ENCODE data around the gene GLTPD2. TPM values are rescaled to one million over a fixed set of nuclear protein-coding genes. Genes with fewer than 3 reads are reported as not detected.

GLTPD2 gene
- total RNA-seq, 1 donor from 2014 or later = not detected

DNA sequence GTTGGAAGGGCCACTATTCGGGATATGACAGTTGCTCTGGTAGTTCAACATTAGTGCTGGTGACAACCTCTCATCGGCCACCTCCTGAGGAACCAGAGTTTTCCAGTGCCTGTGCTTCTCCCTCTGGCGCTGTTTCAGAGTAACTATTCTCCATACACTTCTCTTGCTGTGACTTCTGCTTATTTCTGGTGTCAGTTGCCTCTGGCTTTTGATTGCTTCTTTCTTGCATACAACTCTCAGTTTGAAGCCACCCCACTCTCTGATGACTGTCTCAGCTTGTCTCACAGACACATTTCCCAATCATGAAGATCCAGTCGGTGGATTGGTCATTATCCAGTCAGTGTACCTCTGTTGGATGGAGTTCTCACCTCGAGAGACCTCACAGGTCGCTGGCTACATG lies 20.5 kb upstream of the GLTPD2 start:
- no peaks in the 10 kb centered on the region for H3K4me1 ChIP-seq
- H3K27ac ChIP-seq = no peak overlapping the region
- TF ChIP-seq POLR2A (IDR thresholded peaks at IDR 0.05) (no peak), POLR2AphosphoS5 (IDR thresholded peaks at IDR 0.05; ENCODE audit: insufficient read depth in 1 of 2, low read depth in 1 of 2) (no peak)
- TF ChIP-seq, protein P1, sequence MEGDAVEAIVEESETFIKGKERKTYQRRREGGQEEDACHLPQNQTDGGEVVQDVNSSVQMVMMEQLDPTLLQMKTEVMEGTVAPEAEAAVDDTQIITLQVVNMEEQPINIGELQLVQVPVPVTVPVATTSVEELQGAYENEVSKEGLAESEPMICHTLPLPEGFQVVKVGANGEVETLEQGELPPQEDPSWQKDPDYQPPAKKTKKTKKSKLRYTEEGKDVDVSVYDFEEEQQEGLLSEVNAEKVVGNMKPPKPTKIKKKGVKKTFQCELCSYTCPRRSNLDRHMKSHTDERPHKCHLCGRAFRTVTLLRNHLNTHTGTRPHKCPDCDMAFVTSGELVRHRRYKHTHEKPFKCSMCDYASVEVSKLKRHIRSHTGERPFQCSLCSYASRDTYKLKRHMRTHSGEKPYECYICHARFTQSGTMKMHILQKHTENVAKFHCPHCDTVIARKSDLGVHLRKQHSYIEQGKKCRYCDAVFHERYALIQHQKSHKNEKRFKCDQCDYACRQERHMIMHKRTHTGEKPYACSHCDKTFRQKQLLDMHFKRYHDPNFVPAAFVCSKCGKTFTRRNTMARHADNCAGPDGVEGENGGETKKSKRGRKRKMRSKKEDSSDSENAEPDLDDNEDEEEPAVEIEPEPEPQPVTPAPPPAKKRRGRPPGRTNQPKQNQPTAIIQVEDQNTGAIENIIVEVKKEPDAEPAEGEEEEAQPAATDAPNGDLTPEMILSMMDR (IDR thresholded peaks at IDR 0.05) = no peak
- H3K9me3 ChIP-seq = no peaks in the 10 kb centered on the region
- intact Hi-C loops (cut with DNase I) = no loop called here
- no peak for DNase-seq (ENCODE audit: extremely low spot score in 2 of 2)
- H3K36me3 ChIP-seq = no peaks in the 10 kb centered on the region
- H3K4me3 ChIP-seq = no peak overlapping the region
- no peaks in the 10 kb centered on the region for H3K27me3 ChIP-seq

DNA sequence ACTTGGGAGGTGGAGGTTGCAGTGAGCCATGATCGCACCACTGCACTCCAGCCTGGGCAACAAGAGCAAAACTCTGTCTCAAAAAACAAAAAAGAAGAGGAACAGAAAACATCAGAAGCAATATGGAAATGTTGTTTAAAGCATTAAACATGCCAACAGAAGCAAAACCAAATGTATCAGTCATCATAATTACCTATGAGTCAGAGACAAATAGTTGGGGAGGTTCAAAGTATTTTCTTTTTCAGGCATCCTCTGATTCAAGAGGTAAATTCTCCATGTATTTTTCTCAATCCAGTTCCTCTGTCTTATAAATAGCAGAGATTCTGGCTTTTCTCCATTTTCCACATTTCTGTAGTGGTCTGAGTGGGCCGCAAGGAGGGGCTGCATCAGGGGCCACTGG lies 19.1 kb upstream of the GLTPD2 start:
- no peak for TF ChIP-seq POLR2A (IDR thresholded peaks at IDR 0.05)
- TF ChIP-seq, protein P1 (IDR thresholded peaks at IDR 0.05) = no peak
- no peak for TF ChIP-seq POLR2AphosphoS5 (IDR thresholded peaks at IDR 0.05; ENCODE audit: insufficient read depth in 1 of 2, low read depth in 1 of 2)
- intact Hi-C loops (cut with DNase I) = no loop called here
- H3K36me3 ChIP-seq = no peaks in the 10 kb centered on the region

DNA sequence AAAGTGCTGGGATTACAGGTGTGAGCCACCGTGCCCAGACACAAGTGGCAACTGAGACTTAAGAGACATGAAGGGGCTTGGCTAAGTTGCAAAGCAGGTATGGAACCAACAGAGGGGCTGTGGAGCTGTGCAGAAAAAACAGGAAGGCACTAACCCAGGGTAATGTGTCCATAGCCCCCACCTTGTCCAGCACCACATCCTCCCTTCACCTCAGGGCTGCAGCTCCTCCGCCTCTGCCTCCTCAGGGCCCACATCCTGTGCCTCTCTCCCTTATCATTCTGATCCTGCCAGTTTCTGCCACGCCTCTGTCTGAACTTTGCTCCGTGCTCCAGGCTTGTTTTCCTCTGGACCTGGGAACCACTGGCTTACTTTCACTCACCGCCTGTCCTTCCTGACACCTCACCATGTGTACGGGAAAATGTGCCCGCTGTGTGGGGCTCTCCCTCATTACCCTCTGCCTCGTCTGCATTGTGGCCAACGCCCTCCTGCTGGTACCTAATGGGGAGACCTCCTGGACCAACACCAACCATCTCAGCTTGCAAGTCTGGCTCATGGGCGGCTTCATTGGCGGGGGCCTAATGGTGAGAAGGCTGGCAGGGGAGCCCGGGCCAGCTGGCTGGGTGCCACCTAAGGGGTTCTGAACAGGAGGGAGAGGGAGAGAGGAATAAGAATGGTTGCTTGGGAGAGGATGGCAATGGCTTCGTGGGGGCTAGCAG lies 17.1 kb upstream of the GLTPD2 start, which contains the start of gene TM4SF5:
TSS of gene TM4SF5 (plus strand) at position 368 of the 716 bp plus-strand sequence. CDS start at position 405, 37 bp downstream.
- intact Hi-C loops (cut with DNase I) = no loop called here
- no peak for DNase-seq (ENCODE audit: extremely low spot score in 2 of 2)

More for the DNA sequence above, 19.1 kb upstream of the GLTPD2 start:
- Histone ChIP-seq H3K27ac (no peak overlapping the region), H3K9me3 (no peaks in the 10 kb centered on the region), H3K27me3 (no peaks in the 10 kb centered on the region), H3K4me3 (no peak overlapping the region), H3K4me1 (no peaks in the 10 kb centered on the region)
- no peak for DNase-seq (ENCODE audit: extremely low spot score in 2 of 2)

DNA sequence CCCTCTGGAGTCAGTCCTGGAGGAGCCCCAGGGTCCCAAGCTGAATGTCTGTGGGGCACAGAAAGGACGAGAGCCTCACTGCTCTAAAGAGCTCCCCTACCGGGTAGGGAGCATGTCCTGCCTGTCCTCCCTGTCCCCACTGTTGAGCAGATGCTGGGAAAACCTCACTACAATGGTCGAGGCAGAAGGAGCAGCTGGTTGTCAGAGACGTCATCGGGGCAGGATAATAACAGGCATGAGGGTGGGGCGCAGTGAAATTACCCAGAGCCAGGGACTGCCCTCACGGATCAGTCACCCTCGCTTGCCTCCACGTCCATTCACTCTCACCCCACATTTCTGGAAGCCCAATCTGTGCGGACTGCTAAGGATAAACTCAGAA lies 16.5 kb upstream of the GLTPD2 start:
- no peaks in the 10 kb centered on the region for H3K9me3 ChIP-seq
- no peak for DNase-seq (ENCODE audit: extremely low spot score in 2 of 2)
- H3K27me3 ChIP-seq = no peaks in the 10 kb centered on the region
- intact Hi-C loops (cut with DNase I) = no loop called here
- H3K4me1 ChIP-seq = no peaks in the 10 kb centered on the region
- no peak overlapping the region for H3K4me3 ChIP-seq
- TF ChIP-seq POLR2AphosphoS5 (IDR thresholded peaks at IDR 0.05; ENCODE audit: insufficient read depth in 1 of 2, low read depth in 1 of 2) (no peak), POLR2A (IDR thresholded peaks at IDR 0.05) (no peak)
- TF ChIP-seq, protein P1 (IDR thresholded peaks at IDR 0.05) = no peak
- no peaks in the 10 kb centered on the region for H3K36me3 ChIP-seq
- H3K27ac ChIP-seq = no peak overlapping the region

More for the DNA sequence above, 17.1 kb upstream of the GLTPD2 start, which contains the start of gene TM4SF5:
- Histone ChIP-seq H3K27me3 (no peaks in the 10 kb centered on the region), H3K4me1 (no peaks in the 10 kb centered on the region), H3K9me3 (no peaks in the 10 kb centered on the region), H3K27ac (no peak within 1 kb of the TSS), H3K4me3 (no peak within 1 kb of the TSS), H3K36me3 (no peaks in the 10 kb centered on the region)
- no peak for TF ChIP-seq POLR2AphosphoS5 (IDR thresholded peaks at IDR 0.05; ENCODE audit: insufficient read depth in 1 of 2, low read depth in 1 of 2)

DNA sequence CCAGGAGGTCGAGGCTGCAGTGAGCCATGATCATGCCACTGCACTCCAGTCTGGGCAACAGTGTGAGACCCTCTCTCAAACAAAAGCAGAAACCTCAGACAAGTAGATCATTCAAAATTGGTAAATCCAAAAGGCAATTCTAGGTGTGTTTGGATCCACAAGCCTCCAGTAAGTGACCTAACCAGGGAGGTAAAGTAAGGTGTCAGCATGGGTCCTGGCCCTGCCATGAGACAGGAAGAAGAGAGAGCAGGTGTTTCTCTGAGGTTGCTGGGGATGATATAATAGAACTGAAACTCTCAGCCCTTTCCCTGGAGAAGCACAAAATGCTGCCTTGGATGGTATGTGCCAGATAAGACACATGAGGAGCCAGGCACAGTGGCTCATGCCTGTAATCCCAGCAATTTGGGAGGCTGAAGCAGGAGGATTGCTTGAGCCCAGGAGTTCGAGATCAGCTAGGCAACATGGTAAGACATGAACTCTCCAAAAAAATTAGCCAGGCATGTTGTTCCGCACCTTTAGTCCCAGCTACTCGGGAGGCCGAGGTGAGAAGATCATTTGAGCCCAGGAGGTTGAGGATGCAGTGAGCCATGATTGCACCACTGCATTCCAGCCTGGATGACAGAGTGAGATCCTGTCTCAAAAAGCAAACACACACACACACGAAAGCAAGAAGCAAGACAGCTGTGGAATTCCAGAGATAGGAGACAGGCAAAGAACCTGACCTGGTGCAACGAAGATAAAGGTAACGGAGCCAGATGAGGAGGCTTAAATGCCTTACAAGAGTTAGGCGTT lies 10.6 kb upstream of the GLTPD2 start:
- H3K27me3 ChIP-seq = no peaks in the 10 kb centered on the region
- no peaks in the 10 kb centered on the region for H3K9me3 ChIP-seq
- H3K36me3 ChIP-seq = no peaks in the 10 kb centered on the region
- no peak for DNase-seq (ENCODE audit: extremely low spot score in 2 of 2)
- H3K4me1 ChIP-seq = no peaks in the 10 kb centered on the region
- intact Hi-C loops (cut with DNase I) = no loop called here
- H3K4me3 ChIP-seq = no peak overlapping the region
- TF ChIP-seq POLR2A (IDR thresholded peaks at IDR 0.05) = no peak
- TF ChIP-seq, protein P1 (IDR thresholded peaks at IDR 0.05) = no peak
- TF ChIP-seq POLR2AphosphoS5 (IDR thresholded peaks at IDR 0.05; ENCODE audit: insufficient read depth in 1 of 2, low read depth in 1 of 2) = no peak
- no peak overlapping the region for H3K27ac ChIP-seq
